ENCODE measurements around the gene MAT1A. TPM values are rescaled to one million over a fixed set of nuclear protein-coding genes. Genes with fewer than 3 reads are reported as not detected.

Gene MAT1A
- total RNA-seq, 1 experiment from 2014 or later: 2.1 TPM

GRCh38 chr10:80281292-80281691 is 8.2 kb downstream of the MAT1A start:
- H2BK20ac ChIP-seq (ENCODE audit: low read depth, low read length, poor library complexity, severe bottlenecking): no peak overlapping the region
- DNase-seq: no peak
- H2AFZ ChIP-seq (ENCODE audit: low read length): no peak overlapping the region
- no peak overlapping the region for H3K4me2 ChIP-seq (ENCODE audit: insufficient read depth, insufficient read length, low read length)
- no peaks in the 10 kb centered on the region for H3K36me3 Mint-ChIP-seq (ENCODE audit: insufficient read depth in 1 of 3, low read depth in 3 of 3)
- no peak overlapping the region; a peak in 1 of 7 replicates for H3K27ac Mint-ChIP-seq
- H3K79me2 ChIP-seq (ENCODE audit: insufficient read depth, low read length): no peaks in the 10 kb centered on the region
- no peak overlapping the region for H2BK5ac ChIP-seq (ENCODE audit: insufficient read length, low read length)
- no peaks in the 10 kb centered on the region for H3K4me1 ChIP-seq (ENCODE audit: insufficient read depth, low read length)
- H3K14ac ChIP-seq (ENCODE audit: insufficient read depth, low read length): no peak overlapping the region
- H3K56ac ChIP-seq (ENCODE audit: insufficient read length, low read depth, low read length): no peak overlapping the region
- H2BK15ac ChIP-seq (ENCODE audit: low read depth, low read length): no peak overlapping the region
- H4K91ac ChIP-seq (ENCODE audit: insufficient read length, low read depth, low read length): no peak overlapping the region
- no peaks in the 10 kb centered on the region for H3K9me3 Mint-ChIP-seq
- H3K9me3 ChIP-seq (ENCODE audit: control insufficient read depth, low read depth, low read length): no peaks in the 10 kb centered on the region
- H3K79me1 ChIP-seq (ENCODE audit: insufficient read depth, low read depth, low read length, poor library complexity, severe bottlenecking): no peaks in the 10 kb centered on the region
- no peaks in the 10 kb centered on the region for H3K23me2 ChIP-seq (ENCODE audit: insufficient read length, low read depth, low read length, poor library complexity, severe bottlenecking)
- no peak overlapping the region for H3K4ac ChIP-seq (ENCODE audit: low read depth, low read length)
- H2BK12ac ChIP-seq (ENCODE audit: insufficient read length, low read depth, low read length): no peak overlapping the region
- no peak overlapping the region for H3K23ac ChIP-seq (ENCODE audit: insufficient read length, low read depth, low read length)
- H3K18ac ChIP-seq (ENCODE audit: insufficient read length, low read depth, low read length): no peak overlapping the region
- no peak overlapping the region for H3T11ph ChIP-seq (ENCODE audit: low read length)
- peaks cover 0 to 9% of the 10 kb centered on the region in 2 experiments; a peak in 3 of 4 replicates for H3K4me1 Mint-ChIP-seq
- TF ChIP-seq, protein P1, sequence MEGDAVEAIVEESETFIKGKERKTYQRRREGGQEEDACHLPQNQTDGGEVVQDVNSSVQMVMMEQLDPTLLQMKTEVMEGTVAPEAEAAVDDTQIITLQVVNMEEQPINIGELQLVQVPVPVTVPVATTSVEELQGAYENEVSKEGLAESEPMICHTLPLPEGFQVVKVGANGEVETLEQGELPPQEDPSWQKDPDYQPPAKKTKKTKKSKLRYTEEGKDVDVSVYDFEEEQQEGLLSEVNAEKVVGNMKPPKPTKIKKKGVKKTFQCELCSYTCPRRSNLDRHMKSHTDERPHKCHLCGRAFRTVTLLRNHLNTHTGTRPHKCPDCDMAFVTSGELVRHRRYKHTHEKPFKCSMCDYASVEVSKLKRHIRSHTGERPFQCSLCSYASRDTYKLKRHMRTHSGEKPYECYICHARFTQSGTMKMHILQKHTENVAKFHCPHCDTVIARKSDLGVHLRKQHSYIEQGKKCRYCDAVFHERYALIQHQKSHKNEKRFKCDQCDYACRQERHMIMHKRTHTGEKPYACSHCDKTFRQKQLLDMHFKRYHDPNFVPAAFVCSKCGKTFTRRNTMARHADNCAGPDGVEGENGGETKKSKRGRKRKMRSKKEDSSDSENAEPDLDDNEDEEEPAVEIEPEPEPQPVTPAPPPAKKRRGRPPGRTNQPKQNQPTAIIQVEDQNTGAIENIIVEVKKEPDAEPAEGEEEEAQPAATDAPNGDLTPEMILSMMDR (conservative IDR thresholded peaks at IDR 0.05): no peak
- H4K5ac ChIP-seq (ENCODE audit: insufficient read length, low read depth, low read length): no peak overlapping the region
- no peak overlapping the region for H2AK5ac ChIP-seq (ENCODE audit: insufficient read length, low read length)
- no peak overlapping the region for H3K9ac ChIP-seq (ENCODE audit: extremely low read depth, insufficient read length, low read length)
- H2BK120ac ChIP-seq (ENCODE audit: low read depth, low read length, poor library complexity, severe bottlenecking): no peak overlapping the region
- H3K27me3 ChIP-seq (ENCODE audit: insufficient read depth, low read length): no peaks in the 10 kb centered on the region
- H4K20me1 ChIP-seq (ENCODE audit: control insufficient read depth, insufficient read depth, insufficient read length): no peaks in the 10 kb centered on the region
- no peak overlapping the region for H4K8ac ChIP-seq (replicated peaks; ENCODE audit: insufficient read length, low read depth, low read length)
- H3K27ac ChIP-seq (ENCODE audit: insufficient read length, low read depth, low read length): no peak overlapping the region
- no peaks in the 10 kb centered on the region; the same call in 1 of the 2 replicates for H3K27me3 Mint-ChIP-seq (ENCODE audit: low read depth)
- no peak overlapping the region for H3K4me3 Mint-ChIP-seq
- no CpG with 5 or more reads among the region's 6 CpGs for WGBS (ENCODE audit: extremely low coverage, insufficient read length, low lambda C conversion rate)

Measured in H9 (cell line).